PFSK-1 (cell line): ENCODE data around the gene TFEC.

Source experiments
- REST ChIP-seq, 2 experiments: IDR thresholded peaks; 2 replicates each; pipeline versions ENCODE4 v1.6.1 to v1.8.0; 2011 to 2012; ENCODE audit warnings: low read depth in 2 of 2, low read length in 2 of 2, control low read depth in 1 of 2, inconsistent platforms in 1 of 2, mild to moderate bottlenecking in 1 of 2, moderate library complexity in 1 of 2; ENCODE audit not compliant: insufficient read depth in 1 of 2
- TAF1 ChIP-seq: IDR thresholded peaks from 2 replicates; pipeline ENCODE4 v1.6.1; 2012; ENCODE audit warnings: low read length, control low read depth, borderline replicate concordance; ENCODE audit not compliant: insufficient read depth

GRCh38 chr7:115965796-115966475, 64.6 kb downstream of the TFEC start:
- TF ChIP-seq REST (IDR thresholded peaks at IDR 0.05; ENCODE audit: insufficient read depth in 1 of 2, low read depth in 2 of 2, low read length in 2 of 2), result no peak
- no peak for TF ChIP-seq TAF1
